Activated CD8-positive, alpha-beta T cell treated with anti-CD3 and anti-CD28 coated beads for 36 hours (primary cell): ENCODE measurements around the gene SPRING1. TPM values are rescaled to one million over a fixed set of nuclear protein-coding genes. Genes with fewer than 3 reads are reported as not detected.

Source experiments
- ATAC-seq: fragments of 200-7000 bp; cut with Tn5 transposase; one replicate; pipeline ENCODE4 v1.10.0; 2021; ENCODE audit warnings: mild to moderate bottlenecking, moderate library complexity
- CTCF ChIA-PET: fragments of 350-600 bp; sonication (Branson Sonifier 250); formaldehyde crosslinking; loops from one replicate; lab custom pipeline; 2021; ENCODE audit warnings: antibody characterized with exemption; lab: Charles Lee
- POLR2A ChIA-PET: fragments of 350-600 bp; sonication (Branson Sonifier 250); formaldehyde crosslinking; loops from one replicate; lab custom pipeline; 2021; ENCODE audit warnings: antibody characterized with exemption; lab: Charles Lee
- DNase-seq: peaks from one replicate; pipeline ENCODE4 v3.0.0-alpha.2; 2020
- H3K27ac Mint-ChIP-seq: one replicate; pipeline ENCODE4 v1.8.0; 2021; ENCODE audit warnings: mild to moderate bottlenecking, mixed read lengths
- H3K27me3 Mint-ChIP-seq: one replicate; pipeline ENCODE4 v1.8.0; 2021; ENCODE audit warnings: mixed read lengths
- H3K36me3 Mint-ChIP-seq: one replicate; pipeline ENCODE4 v1.8.0; 2021; ENCODE audit warnings: low read depth, mixed read lengths
- H3K4me1 Mint-ChIP-seq: one replicate; pipeline ENCODE4 v1.8.0; 2021; ENCODE audit warnings: low read depth, mixed read lengths
- H3K4me3 Mint-ChIP-seq: one replicate; pipeline ENCODE4 v1.8.0; 2021; ENCODE audit warnings: mild to moderate bottlenecking, moderate library complexity, mixed read lengths
- H3K9me3 Mint-ChIP-seq: one replicate; pipeline ENCODE4 v1.8.0; 2021; ENCODE audit warnings: mixed read lengths
- CTCF ChIP-seq: fragments of 200-600 bp; IDR thresholded peaks from one replicate; pipeline ENCODE4 v1.8.0; 2022; ENCODE audit warnings: antibody characterized with exemption, mild to moderate bottlenecking
- intact Hi-C: fragments of 100-400 bp; cut with micrococcal nuclease; formaldehyde crosslinking; loops from one replicate; pipeline ENCODE4 v1.10.0; 2022
- total RNA-seq, 2 experiments: library from RNA; stranded (reverse); gene quantifications; one replicate each; pipeline ENCODE4 v1.2.3, GENCODE V29; 2021

The SPRING1 gene
- total RNA-seq, 2 experiments from 2014 or later = 16.0 to 17.2 TPM

DNA sequence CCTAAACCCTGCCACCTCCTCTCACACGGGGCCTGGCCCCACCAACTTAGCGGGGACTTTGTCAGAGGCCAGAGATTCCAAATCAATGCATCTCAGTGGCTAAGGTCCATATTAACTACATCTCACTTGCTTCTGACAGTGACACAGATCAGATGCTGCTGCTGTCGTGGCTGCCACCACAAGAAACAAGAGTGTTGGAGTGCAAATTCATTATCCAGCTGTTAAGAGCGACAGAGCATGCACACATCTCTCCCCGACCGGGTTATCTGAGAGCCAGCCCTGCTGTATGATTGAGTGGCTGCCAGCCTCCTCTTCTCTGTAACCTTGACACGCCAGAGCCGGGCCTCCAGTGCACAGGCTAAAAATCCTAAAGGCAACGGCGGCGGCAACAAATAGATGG is 40.2 kb downstream of the SPRING1 start:
- TF ChIP-seq CTCF = no peak
- DNase-seq = no peak
- POLR2A ChIA-PET = no interaction called here
- no peak for ATAC-seq
- no peak overlapping the region for H3K4me3 Mint-ChIP-seq
- H3K9me3 Mint-ChIP-seq = no peaks in the 10 kb centered on the region
- H3K27me3 Mint-ChIP-seq = peaks cover 25% of the 10 kb centered on the region
- H3K4me1 Mint-ChIP-seq = peaks cover 1% of the 10 kb centered on the region
- CTCF ChIA-PET = interaction anchor here (2.1 kb wide), 1 partner anchor 10 kb away, joined by 7 read pairs; no protein-coding TSS in a partner anchor
- H3K36me3 Mint-ChIP-seq = no peaks in the 10 kb centered on the region
- intact Hi-C loops = no loop called here
- H3K27ac Mint-ChIP-seq = no peak overlapping the region

DNA sequence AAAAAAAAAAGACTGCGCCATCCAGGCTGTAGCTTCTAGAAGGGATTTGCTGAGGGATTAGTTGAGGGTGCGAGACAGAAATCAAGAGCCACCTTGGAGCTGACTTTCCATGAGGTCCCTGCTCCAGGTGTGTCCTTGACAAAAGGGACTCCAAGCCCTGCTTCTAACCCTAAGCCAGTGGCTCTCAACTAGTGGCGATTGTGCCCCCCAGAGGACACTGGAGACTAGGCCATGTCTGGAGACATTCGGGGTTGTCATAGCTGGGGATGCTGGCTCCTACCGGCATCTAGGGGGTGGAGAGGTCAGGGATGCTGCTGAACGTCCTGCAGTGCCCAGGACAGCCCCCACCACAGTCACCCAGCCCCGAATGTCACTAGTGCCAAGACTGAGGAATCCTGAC is 40.6 kb downstream of the SPRING1 start:
- Mint-ChIP-seq H3K4me3 (no peak overlapping the region), H3K27ac (no peak overlapping the region), H3K4me1 (peaks cover 1% of the 10 kb centered on the region), H3K36me3 (no peaks in the 10 kb centered on the region), H3K9me3 (no peaks in the 10 kb centered on the region), H3K27me3 (peaks cover 27% of the 10 kb centered on the region)
- POLR2A ChIA-PET = no interaction called here
- DNase-seq (peak; percentile 44), ATAC-seq (peak; percentile 53)
- CTCF ChIA-PET = interaction anchor here (0.8 to 2.1 kb wide), 2 partner anchors 9 to 14 kb away, joined by 3 to 7 read pairs; no protein-coding TSS in a partner anchor
- intact Hi-C loops = no loop called here
- TF ChIP-seq CTCF = no peak

GRCh38 chr12:116695464-116695725 is 42.5 kb downstream of the SPRING1 start:
- Mint-ChIP-seq H3K4me3 (no peak overlapping the region), H3K4me1 (peaks cover 1% of the 10 kb centered on the region), H3K9me3 (no peaks in the 10 kb centered on the region), H3K36me3 (no peaks in the 10 kb centered on the region), H3K27me3 (peaks cover 28% of the 10 kb centered on the region), H3K27ac (no peak overlapping the region)
- ATAC-seq (no peak), DNase-seq (no peak)
- POLR2A ChIA-PET = no interaction called here
- CTCF ChIA-PET = no interaction called here
- TF ChIP-seq CTCF = no peak
- intact Hi-C loops = no loop called here

DNA sequence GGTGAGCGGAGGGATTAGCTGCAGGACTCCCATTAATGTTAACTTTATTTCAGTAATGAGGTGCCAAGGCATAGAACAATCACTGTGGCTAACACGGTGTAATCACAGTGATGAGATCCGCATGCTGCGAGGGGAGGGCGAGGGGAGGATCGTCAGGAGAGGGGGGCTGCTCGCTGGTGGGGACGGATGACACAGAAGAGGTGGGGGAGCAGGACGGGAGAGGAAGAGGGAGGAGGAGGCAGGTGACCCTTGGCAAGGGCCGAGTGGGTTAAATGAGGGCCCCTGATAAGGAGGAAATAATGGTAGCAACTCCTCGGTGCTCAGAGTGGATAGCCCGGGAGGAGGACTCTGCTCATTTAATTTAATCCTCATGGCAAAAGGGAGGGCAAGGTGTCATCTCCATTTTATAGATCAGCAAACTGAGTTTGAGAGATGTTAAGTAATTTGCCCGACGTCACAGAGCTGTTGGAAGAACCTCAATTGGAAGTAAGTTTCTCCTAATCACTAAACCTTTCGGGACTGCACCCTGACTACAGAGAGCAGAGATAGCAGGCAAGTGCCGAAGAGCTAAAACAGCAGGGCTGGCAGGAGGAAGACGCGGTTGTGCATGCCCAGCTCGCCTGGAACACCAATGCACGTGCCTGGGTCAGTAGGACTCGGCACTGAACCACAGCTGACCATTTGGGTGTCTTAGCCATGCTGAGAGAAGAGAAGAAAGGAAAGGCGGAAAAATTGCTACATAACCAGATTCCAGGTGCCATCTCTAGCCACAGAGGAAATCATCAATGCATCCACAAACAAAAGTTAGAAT is 43.0 kb downstream of the SPRING1 start:
- no peaks in the 10 kb centered on the region for H3K36me3 Mint-ChIP-seq
- intact Hi-C loops = no loop called here
- H3K27me3 Mint-ChIP-seq = peaks cover 28% of the 10 kb centered on the region
- no peaks in the 10 kb centered on the region for H3K9me3 Mint-ChIP-seq
- no peak overlapping the region for H3K27ac Mint-ChIP-seq
- ATAC-seq = no peak
- ChIA-PET CTCF (interaction anchor here (0.8 to 1.0 kb wide), 2 partner anchors 8 to 13 kb away, joined by 3 read pairs; no protein-coding TSS in a partner anchor), POLR2A (no interaction called here)
- TF ChIP-seq CTCF = no peak
- no peak for DNase-seq
- H3K4me3 Mint-ChIP-seq = no peak overlapping the region
- H3K4me1 Mint-ChIP-seq = peaks cover 1% of the 10 kb centered on the region
